Subcutaneous abdominal adipose tissue (tissue), 5 donors: ENCODE measurements around the gene MAP3K12.
"Not testable (repeated sequence)": the region's sequence is repeated elsewhere in the genome, so short reads cannot be mapped to it uniquely, and the experiment has no call there.

Source experiments
- H3K27ac ChIP-seq: one replicate; pipeline ENCODE4 v1.7.0; 2013; ENCODE audit warnings: low read depth, mild to moderate bottlenecking, inconsistent platforms, low read length, moderate library complexity
- H3K27me3 ChIP-seq, 5 donors: one replicate each; pipeline ENCODE4 v1.7.0; 2013; ENCODE audit warnings: low read length in 5 of 5, inconsistent platforms in 1 of 5; ENCODE audit not compliant: control insufficient read depth in 5 of 5, insufficient read depth in 4 of 5
- H3K36me3 ChIP-seq, 5 donors: one replicate each; pipeline ENCODE4 v1.7.0; 2013; ENCODE audit warnings: low read length in 5 of 5; ENCODE audit not compliant: control insufficient read depth in 5 of 5, insufficient read depth in 5 of 5
- H3K4me1 ChIP-seq, 5 donors: one replicate each; pipeline ENCODE4 v1.7.0; 2013; ENCODE audit warnings: low read length in 5 of 5, mild to moderate bottlenecking in 3 of 5, moderate library complexity in 1 of 5; ENCODE audit not compliant: control insufficient read depth in 5 of 5, insufficient read depth in 5 of 5
- H3K4me3 ChIP-seq, 5 donors: one replicate each; pipeline ENCODE4 v1.7.0; 2013; ENCODE audit warnings: low read length in 5 of 5, low read depth in 1 of 5
- H3K9ac ChIP-seq, 5 donors: one replicate each; pipeline ENCODE4 v1.7.0; 2013; ENCODE audit warnings: low read length in 5 of 5, mild to moderate bottlenecking in 4 of 5, moderate library complexity in 3 of 5
- H3K9me3 ChIP-seq, 5 donors: one replicate each; pipeline ENCODE4 v1.7.0; 2013; ENCODE audit warnings: low read length in 5 of 5; ENCODE audit not compliant: control insufficient read depth in 5 of 5
- donor health status: healthy.
- donor health status: healthy.
- donor health status: healthy.
- donor health status: healthy.
- donor health status: healthy.

MAP3K12 gene

DNA sequence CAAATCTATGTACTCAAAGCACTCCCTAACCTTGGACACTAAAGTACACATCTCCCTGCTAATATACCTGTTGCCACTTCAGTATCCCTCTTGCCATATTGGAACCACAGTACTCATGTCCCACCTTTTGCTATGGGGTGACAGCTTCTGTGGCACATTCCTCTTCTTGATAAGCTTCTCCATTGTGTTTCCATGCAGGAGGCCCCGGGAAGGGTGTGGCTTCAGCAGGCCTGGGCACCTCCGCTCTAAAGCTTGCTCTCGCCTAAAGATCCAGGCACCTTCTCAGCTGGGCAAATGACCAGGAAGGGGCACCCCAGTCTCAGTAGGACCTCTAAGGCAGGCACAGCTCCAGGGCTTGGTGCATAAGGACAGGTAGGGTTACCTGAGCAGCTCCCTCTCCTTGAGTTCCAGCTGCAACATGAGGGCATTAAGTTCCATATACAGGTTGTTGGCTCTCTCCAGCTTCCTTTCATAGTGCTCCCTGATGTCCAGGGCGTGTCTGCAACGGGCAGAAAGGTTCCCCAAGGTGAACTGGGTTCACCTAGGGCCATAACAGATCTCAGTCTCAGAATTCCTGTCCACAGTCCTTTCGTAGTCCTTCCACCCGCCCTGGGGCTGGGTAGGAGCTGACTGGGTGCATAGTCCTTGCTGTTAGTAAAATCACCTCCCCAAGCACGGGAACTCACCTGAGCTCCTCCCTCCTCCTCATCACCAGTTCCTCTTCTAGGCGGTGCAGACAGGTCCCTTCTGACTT is 15.9 kb downstream of the MAP3K12 start:
- H3K9me3 ChIP-seq = no peaks in the 10 kb centered on the region
- no peak overlapping the region for H3K27ac ChIP-seq
- H3K4me1 ChIP-seq = no peaks in the 10 kb centered on the region
- no peak overlapping the region for H3K9ac ChIP-seq
- no peaks in the 10 kb centered on the region for H3K27me3 ChIP-seq
- H3K36me3 ChIP-seq = peaks cover 14 to 92% (median 81%) of the 10 kb centered on the region in 5 donors
- no peak overlapping the region for H3K4me3 ChIP-seq

DNA sequence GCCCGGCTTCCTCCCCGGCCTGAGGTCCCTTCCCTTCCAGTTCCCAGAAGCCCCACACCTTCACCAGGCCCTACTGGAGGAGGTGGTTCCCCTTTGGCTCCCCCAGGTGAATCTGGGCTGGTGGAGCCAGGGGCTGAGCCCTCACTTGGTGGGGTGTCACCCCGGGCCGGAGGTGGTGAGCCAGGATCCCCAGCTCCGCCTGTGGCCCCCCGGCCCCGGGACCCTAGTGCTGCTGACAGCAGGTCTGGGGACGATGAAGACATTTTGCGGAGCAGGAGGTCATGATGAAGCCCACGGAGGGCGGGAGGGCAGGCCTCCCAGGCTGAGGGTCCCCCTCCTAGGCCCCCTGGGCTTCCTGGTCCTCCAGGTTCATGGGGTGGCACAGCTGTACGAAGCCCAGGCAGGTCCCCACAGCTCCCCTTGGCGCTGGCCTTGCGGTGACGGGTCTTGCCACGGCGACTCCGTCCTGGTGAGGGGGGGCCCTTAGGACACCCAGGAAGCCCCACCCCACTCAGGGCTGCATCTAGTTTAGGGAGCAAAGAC is 16.6 kb downstream of the MAP3K12 start:
- Histone ChIP-seq H3K4me3 (no peak overlapping the region), H3K36me3 (peaks cover 17 to 95% (median 85%) of the 10 kb centered on the region in 5 donors), H3K9ac (no peak overlapping the region), H3K27ac (no peak overlapping the region), H3K9me3 (no peaks in the 10 kb centered on the region), H3K27me3 (no peaks in the 10 kb centered on the region), H3K4me1 (no peaks in the 10 kb centered on the region)

DNA sequence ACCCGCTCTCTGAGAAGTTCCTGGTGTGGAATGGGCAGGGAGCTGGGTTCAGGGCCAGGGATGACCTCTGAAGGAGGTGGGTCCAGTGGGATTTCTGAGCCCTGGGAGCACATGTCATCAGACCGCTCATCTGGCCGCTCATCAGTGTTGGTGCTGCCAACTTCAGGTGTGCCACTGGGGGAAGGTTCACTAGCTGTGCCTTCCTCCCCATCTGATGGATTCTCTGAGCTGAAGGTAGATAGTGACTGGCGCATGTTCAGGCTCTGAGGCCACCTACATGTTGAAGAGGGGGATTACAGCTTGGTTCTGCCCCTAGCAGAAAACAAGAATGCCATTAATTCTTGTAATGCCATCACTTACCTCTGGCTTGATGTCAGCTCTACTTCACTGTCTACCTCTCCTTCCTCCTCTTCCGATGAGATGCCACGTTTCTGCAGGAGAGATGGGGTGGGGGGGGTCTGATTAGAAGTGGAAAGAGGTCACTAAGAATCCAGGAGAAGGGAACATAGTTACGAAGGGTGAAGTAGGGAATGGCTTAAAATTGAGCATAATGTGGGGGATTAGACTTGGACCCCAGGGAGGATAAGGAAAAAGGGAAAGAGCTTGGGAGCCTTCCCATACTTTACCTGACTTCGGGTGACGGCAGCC is 17.2 kb downstream of the MAP3K12 start:
- H3K27ac ChIP-seq = no peak overlapping the region
- H3K27me3 ChIP-seq = no peaks in the 10 kb centered on the region
- no peaks in the 10 kb centered on the region for H3K9me3 ChIP-seq
- no peaks in the 10 kb centered on the region for H3K4me1 ChIP-seq
- H3K4me3 ChIP-seq = no peak overlapping the region
- peaks cover 19 to 93% (median 84%) of the 10 kb centered on the region in 5 donors for H3K36me3 ChIP-seq
- H3K9ac ChIP-seq = no peak overlapping the region

DNA sequence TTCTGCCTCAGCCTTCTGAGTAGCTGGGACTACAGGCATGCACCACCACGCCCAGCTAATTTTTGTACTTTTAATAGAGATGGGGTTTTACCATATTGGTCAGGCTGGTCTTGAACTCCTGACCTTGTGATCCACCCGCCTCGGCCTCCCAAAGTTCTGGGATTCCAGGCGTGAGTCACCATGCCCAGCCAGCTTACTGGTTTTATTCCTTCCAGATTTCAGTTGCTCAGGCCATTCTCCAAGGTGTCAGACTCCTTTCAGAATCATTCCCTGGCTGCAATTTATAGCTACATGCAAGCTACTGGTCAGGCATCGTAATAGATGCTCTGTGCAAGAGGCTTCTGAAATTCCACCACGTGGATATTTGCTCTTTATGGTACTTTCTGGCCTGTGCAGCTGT is 17.8 kb downstream of the MAP3K12 start:
- H3K4me1 ChIP-seq, H3K27me3 ChIP-seq, H3K9ac ChIP-seq, H3K9me3 ChIP-seq, H3K4me3 ChIP-seq, H3K27ac ChIP-seq: not testable (repeated sequence)
- peaks cover 22 to 93% (median 85%) of the 10 kb centered on the region in 5 donors for H3K36me3 ChIP-seq

DNA sequence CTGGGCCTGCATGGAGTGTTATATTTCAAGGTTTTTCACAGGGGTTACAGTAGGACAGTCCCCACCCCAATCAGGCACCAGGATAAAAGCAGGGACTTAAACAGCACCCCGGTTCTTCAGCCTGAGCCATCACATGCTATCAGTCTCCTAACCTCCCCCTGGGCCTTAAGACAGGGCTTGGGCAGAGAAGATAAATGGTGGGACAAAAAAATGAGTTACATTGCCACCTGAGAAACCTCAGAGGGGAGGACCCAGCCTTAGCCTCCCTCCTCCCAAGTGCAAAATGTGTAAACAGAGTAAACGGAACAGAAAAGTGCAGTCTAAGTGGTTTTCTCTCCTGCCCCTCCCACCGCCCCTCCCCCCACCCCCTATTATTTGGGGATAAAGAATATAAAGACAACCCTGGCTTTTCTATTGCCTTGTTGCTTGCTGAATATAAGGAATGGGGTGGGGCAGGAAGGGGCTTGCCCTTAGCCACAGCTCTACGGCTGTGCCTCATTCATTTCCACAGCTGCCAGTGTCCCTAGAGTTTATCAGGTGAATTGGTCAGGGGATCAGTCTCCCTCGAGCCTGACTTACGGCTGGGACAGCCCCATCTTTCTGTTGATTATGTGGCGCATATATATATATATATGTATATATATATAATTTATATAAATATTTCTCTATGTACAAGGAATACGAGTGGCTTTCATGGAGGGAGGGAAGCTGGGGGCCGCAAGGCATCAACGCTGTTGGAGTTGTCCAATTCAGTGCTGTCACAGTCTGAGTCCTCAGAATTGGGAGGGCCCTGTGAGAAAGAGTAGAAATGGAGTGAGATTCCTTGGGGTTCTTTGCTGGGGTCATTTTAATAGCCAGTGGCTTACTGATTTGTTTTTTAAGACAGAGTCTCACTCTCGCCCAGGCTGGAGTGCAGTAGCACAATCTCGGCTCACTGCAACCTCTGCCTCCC is 18.5 kb downstream of the MAP3K12 start:
- Histone ChIP-seq H3K27me3 (no peaks in the 10 kb centered on the region), H3K9me3 (no peaks in the 10 kb centered on the region), H3K4me1 (no peaks in the 10 kb centered on the region), H3K4me3 (no peak overlapping the region), H3K36me3 (peaks cover 29 to 93% (median 85%) of the 10 kb centered on the region in 5 donors), H3K27ac (no peak overlapping the region), H3K9ac (no peak overlapping the region)

DNA sequence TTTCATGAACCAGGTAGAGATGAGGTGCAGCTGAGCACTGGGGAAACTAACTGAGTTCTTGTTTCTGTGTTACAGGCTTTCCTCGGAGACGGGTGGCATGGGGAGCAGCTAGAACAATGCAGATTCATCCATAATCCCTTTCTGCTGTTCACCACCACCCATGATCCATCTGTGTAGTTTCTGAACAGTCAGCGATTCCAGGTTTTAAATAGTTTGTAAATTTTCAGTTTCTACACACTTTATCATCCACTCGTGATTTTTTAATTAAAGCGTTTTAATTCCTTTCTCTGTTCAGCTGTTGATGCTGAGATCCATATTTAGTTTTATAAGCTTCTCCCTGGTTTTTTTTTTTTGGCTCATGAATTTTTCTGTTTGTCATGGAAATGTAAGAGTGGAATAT is 19.9 kb downstream of the MAP3K12 start:
- H3K9me3 ChIP-seq = no peaks in the 10 kb centered on the region
- H3K36me3 ChIP-seq = peaks cover 40 to 93% (median 90%) of the 10 kb centered on the region in 5 donors
- H3K9ac ChIP-seq = no peak overlapping the region
- H3K27me3 ChIP-seq = no peaks in the 10 kb centered on the region
- H3K4me1 ChIP-seq = no peaks in the 10 kb centered on the region
- no peak overlapping the region for H3K4me3 ChIP-seq
- no peak overlapping the region for H3K27ac ChIP-seq

DNA sequence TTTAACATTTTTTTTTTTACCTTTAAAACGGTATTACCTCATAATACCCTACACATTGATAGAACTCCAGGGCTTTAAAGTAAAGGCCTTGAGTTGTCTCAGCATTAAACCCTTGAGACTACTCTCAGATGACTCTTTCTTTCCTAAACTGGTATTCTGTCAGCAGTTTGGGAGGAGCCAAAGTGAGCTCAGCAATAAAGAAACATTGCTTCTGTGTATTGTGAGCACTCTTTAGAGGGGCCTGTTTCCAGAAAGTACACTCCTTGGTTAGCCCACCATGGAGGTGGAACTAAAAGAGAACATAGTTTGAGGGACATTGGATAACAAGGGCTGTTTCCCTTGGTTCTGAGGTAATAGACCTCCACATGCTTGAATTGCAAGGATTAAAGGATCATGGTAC is 20.4 kb downstream of the MAP3K12 start:
- no peaks in the 10 kb centered on the region for H3K27me3 ChIP-seq
- H3K4me3 ChIP-seq = no peak overlapping the region
- H3K36me3 ChIP-seq = peaks cover 44 to 92% (median 90%) of the 10 kb centered on the region in 5 donors
- H3K9ac ChIP-seq = peak overlapping the region in 1 of 5 donors; percentile 22
- peaks cover 0 to 1% (median 0%) of the 10 kb centered on the region in 5 donors for H3K4me1 ChIP-seq
- peak overlapping the region; percentile 47 for H3K27ac ChIP-seq
- H3K9me3 ChIP-seq = no peaks in the 10 kb centered on the region

DNA sequence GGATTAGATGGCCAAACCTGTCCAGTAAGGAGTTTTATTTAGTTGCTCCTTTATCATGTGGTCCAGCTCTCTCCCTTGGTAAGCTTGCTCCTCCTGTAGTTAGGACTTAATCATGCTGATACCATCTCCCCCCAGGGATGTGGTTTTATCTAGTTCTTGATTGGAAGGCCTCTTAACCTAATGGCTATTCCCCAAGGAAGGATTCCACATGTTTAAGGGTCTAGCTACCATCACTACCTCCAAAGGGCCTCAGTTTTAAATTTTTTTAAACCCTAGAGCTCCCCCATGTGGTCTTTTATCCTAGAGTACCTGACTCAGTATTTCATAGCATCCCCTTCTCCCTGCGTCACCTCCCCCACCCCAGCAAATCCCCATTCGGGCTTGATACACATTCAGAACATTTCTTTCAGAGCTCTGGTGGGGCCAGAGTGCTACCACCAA is 22.5 kb downstream of the MAP3K12 start:
- Histone ChIP-seq H3K9me3 (no peaks in the 10 kb centered on the region), H3K27ac (no peak overlapping the region), H3K4me1 (peaks cover 0 to 10% (median 0%) of the 10 kb centered on the region in 5 donors), H3K36me3 (peaks cover 61 to 92% (median 90%) of the 10 kb centered on the region in 5 donors), H3K4me3 (no peak overlapping the region), H3K9ac (no peak overlapping the region), H3K27me3 (no peaks in the 10 kb centered on the region)

DNA sequence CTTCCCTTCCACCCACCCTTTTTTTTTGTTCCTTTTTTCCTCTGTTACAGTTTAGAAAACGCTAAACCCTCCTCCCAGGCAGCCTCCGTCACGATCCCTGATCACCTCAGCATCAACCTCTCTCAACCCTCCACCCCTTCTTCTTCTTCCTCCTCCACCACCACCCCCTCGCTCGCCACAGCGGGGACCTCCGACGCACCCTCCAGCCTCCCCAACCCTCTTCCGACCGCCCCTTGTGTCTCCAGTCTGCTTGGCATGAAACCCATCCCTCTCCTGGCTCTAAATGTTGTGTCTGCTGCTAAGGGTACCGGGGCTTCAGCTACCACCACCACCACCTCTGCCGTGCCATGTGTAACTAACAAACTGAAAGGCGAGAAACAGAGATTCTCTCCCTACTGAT is 24.4 kb downstream of the MAP3K12 start:
- Histone ChIP-seq H3K36me3 (peaks cover 64 to 95% (median 93%) of the 10 kb centered on the region in 5 donors), H3K9me3 (no peaks in the 10 kb centered on the region), H3K27me3 (no peaks in the 10 kb centered on the region), H3K4me3 (no peak overlapping the region), H3K9ac (no peak overlapping the region), H3K4me1 (peaks cover 0 to 10% (median 0%) of the 10 kb centered on the region in 5 donors), H3K27ac (no peak overlapping the region)
